ENCODE results near the gene ST6GALNAC3.

ST6GALNAC3 gene

GRCh38 chr1:76471536-76471935, 397.0 kb downstream of the ST6GALNAC3 start:
- no peak for DNase-seq

GRCh38 chr1:76473591-76473990, 399.0 kb downstream of the ST6GALNAC3 start:
- DNase-seq: no peak

- DNase-seq: no peak
These were observed 400.4 kb downstream of the ST6GALNAC3 start for GRCh38 chr1:76474922-76475321.

- no peak for DNase-seq
These were observed 402.6 kb downstream of the ST6GALNAC3 start for GRCh38 chr1:76477156-76477555.

- no peak for DNase-seq
These were observed 406.3 kb downstream of the ST6GALNAC3 start for GRCh38 chr1:76480827-76481226.

GRCh38 chr1:76481672-76482071, 407.1 kb downstream of the ST6GALNAC3 start:
- no peak for DNase-seq

GRCh38 chr1:76482272-76482671, 407.7 kb downstream of the ST6GALNAC3 start:
- DNase-seq: no peak

- DNase-seq: no peak
These were observed 417.2 kb downstream of the ST6GALNAC3 start for GRCh38 chr1:76491737-76492136.

GRCh38 chr1:76492752-76493430, 418.3 kb downstream of the ST6GALNAC3 start:
- no peak for DNase-seq

GRCh38 chr1:76494807-76495206, 420.3 kb downstream of the ST6GALNAC3 start:
- no peak for DNase-seq

GRCh38 chr1:76496871-76497270, 422.3 kb downstream of the ST6GALNAC3 start:
- no peak for DNase-seq

GRCh38 chr1:76500116-76500515, 425.6 kb downstream of the ST6GALNAC3 start:
- no peak for DNase-seq

GRCh38 chr1:76501136-76501535, 426.6 kb downstream of the ST6GALNAC3 start:
- DNase-seq: no peak

GRCh38 chr1:76501586-76502219, 427.2 kb downstream of the ST6GALNAC3 start:
- DNase-seq: no peak

GRCh38 chr1:76503100-76503499, 428.6 kb downstream of the ST6GALNAC3 start:
- DNase-seq: no peak

GRCh38 chr1:76503736-76504135, 429.2 kb downstream of the ST6GALNAC3 start:
- DNase-seq: no peak

- no peak for DNase-seq
These were observed 432.8 kb downstream of the ST6GALNAC3 start for GRCh38 chr1:76507376-76507775.

GRCh38 chr1:76508871-76509270, 434.3 kb downstream of the ST6GALNAC3 start:
- DNase-seq: no peak

GRCh38 chr1:76510672-76511557, 436.4 kb downstream of the ST6GALNAC3 start:
- DNase-seq: no peak

GRCh38 chr1:76511558-76512179, 437.1 kb downstream of the ST6GALNAC3 start:
- no peak for DNase-seq

- DNase-seq: no peak
These were observed 456.4 kb downstream of the ST6GALNAC3 start for GRCh38 chr1:76530953-76531352.

GRCh38 chr1:76541618-76542017, 467.1 kb downstream of the ST6GALNAC3 start:
- DNase-seq: no peak

- no peak for DNase-seq
These were observed 467.8 kb downstream of the ST6GALNAC3 start for GRCh38 chr1:76542359-76542758.
